HG03097 (cell line): Measurements from ENCODE around the gene CFAP161.
"Not testable (repeated sequence)": the region's sequence is repeated elsewhere in the genome, so short reads cannot be mapped to it uniquely, and the experiment has no call there.

ENCODE experiments used
- ATAC-seq: cut with Tn5 transposase; IDR thresholded peaks from one replicate; pipeline ENCODE4 v1.9.1; 2021; ENCODE audit not compliant: unreplicated experiment, low FRiP score

Gene CFAP161

DNA sequence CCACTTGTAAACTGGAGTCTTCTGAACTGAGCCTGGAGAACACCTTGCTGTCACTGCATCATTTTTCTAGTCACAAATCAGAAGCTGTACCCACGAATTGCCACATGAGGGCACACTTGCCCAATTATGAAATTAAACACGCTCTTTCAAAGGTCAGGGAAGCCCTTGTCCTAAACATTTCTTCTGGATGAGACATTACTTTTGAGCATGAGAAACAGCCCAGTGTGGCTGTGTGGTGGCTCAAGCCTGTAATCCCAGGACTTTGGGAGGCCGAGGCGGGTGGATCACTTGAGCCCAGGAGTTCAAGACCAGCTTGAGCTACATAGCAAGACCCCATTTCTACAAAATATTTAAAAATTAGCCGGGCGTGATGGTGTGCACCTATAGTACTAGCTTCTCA is 27.5 kb upstream of the CFAP161 start:
- no peak for ATAC-seq

DNA sequence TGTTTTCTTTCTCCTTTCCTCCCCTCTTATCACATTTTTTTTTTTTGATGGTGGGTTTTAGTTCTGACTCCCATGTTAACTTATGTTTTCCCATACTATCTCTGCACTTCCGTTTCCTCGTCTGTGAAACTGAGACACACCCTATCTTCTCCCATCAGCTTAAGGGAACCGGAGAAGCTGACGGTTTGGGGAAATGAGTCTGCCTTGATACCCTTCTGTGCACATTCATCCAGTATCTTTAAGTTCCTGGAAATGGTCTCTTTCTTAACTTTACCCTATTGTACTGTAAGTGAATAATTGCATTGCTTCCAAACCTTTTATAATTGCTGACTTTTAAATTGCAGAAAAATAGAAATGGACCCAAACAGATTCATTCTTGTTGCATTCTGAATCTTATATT is 26.2 kb upstream of the CFAP161 start:
- no peak for ATAC-seq

DNA sequence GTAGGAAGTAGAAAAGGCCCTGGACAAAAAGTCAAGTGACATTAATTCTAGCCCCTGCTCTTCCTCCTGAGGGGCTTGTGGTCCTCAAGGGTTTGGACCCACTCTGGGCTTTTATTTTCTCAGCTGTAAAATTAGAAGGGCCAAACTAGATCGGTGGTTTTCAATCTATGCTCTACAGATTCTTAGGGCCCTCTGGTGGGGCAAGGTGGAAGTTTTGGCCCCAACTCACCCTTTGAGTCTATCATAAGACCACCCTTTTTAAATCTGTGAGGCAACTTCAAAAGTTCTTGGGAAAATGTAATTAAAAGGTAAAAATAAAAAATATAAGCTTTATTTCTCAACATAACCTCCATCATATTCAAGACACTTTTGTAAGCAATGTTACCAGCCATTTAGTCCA is 25.6 kb upstream of the CFAP161 start:
- no peak for ATAC-seq

DNA sequence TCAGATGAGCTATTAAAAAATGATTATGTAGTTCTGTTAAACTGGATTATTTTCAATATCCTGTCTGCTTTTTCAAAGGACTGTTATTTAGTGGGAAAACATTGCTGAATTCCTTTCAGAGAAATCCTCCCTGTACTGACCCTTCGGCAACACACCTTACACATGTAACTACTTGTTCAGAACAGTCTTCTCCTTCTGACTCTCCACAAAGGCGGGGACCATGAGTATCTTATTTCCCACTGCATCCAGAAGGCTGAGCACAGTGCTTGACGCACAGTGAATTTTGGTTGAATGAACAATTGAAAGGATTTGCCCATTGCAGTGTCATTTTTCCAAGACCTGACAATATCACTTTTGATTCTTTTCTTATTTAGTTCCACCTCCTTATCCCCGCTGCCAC is 23.1 kb upstream of the CFAP161 start:
- no peak for ATAC-seq

DNA sequence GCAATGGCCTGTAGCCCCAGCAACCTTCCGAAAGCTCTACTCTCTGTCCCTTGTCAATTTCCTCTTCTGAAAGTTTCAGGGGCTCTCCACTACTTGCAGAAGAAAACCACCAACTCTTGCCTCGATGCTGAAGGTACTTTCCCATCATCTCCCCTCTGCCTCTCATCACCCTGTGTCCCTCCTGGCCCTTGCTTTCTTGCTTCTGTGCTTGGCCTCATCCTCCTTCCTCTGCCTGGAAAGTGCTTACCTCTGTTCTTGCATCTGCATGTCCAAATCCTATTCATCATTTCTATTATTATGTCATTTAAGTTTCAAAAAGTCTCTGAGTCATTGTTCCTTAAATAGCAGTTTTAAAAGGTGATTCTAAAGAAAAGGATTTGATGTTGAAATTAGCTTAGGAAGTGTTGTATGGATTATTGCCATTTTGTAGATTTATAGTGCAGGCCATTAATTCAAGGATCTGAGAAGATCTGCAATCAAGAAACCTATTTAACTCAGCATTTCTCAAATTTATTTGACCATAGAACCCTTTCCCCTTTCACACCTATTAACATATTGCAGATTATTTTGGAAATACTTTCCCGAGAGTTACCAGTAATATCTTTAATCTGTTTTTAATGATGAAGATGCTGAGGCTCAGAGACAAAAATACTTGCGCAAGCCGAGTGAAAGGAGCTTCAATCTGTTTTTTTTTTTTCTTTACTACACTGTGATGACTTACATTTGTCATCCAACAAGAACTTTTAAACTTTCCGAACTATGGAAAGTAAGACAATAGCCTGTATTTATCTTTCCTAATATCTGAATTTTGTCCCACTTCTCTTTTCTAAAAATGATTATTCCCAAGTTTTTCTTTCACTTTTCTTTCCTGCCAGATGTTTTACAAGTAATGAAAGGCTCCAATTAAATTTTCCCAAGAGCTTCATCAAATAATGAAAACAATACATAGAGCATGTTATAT is 22.3 kb upstream of the CFAP161 start:
- peak; percentile 63 for ATAC-seq

DNA sequence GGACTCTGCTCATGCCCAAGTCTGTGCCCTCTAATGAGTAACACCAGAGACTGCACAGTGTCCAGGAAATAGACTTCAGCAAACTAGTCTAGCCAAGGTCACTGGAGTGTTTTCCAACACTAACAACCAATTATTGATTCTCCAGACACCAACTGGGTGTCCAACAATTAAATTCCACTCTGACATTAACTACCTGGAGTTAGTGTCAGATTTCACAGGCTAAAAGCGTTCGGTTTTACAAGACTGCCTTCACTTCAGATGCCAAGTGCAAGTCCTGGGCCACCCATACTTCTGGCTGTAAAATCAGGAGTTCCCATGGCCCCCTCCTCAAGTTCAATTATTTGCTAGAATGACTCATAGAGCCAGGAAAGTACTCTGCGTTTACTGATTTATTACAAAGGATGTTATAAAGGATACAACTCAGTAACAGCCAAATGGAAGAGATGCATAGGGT is 20.8 kb upstream of the CFAP161 start:
- no peak for ATAC-seq

DNA sequence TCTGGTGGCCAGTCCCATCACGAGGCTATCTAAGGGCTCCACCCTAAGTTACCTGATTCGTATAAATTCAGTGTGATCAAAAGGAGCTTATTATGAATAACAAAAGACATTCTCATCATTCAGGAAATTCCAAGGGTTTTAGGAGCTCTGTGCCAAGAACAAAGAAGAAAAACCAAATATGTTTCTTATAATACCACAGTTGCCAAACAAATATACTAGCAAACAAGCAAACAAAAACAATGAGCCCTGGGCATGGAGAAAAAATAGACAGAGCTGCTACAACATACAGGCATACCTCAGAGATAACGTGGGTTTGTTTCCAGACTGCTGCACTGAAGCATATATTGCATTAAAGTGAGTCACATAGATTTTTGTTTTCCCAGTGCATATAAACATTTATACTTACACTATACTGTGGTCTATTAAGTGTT is 20.2 kb upstream of the CFAP161 start:
- no peak for ATAC-seq

DNA sequence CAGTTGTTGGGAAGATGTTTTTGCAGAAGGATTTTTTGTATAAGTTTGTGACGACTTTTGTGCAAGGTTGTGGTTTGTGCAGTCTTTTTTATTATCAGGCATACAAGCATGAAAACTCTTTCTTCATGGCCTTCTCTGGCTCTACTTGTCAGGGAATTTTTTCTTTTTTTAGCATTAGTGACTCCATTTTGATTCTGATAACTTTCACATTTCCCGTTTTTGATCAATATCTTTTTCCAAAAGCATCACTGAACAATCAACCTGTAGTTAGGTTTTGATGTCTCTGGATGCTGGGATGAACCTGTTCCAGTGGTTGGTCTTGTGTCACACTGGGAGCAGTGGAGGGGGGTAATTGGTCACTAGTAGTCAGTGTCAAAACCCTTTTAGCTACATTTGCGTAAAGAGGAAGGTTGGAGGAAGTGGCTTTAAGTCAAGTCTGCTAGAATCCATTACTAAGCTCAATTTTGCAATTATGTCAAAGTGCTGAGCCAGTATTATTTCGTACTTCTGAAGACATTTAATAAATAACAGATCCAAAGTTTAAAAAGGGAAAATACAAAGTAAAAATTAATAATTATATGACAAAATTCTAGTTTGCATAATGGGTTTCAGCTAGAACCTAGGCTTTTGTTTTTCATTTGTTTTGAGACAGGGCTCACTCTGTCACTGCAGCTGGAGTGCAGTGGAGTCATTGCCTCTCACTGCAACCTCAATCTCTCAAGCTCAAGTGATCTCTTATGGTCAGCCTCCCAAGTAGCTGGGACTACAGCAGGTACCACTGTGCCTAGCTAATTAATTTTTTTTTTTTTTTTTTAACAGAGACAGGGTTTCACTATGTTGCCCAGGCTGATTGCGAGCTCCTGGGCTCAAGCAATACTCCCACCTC is 18.8 kb upstream of the CFAP161 start:
- no peak for ATAC-seq

DNA sequence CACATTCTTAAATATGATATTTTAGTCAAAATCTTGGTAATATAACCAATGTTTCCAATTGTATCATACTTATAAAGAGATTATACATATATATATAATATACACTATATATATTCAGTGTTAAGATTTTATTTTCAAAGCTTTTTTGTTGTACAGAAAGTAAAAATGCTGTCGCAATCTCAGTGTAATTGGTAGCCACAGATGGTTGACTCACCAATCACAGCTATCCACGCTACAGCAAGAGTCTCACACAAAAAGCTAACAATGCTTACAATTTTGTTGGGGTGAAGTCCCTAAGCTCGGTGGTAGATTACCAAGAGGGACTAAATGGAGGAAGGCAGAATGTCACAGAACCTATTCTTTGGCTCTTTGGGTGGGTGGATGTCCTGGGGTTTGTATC is 16.9 kb upstream of the CFAP161 start:
- ATAC-seq = no peak

DNA sequence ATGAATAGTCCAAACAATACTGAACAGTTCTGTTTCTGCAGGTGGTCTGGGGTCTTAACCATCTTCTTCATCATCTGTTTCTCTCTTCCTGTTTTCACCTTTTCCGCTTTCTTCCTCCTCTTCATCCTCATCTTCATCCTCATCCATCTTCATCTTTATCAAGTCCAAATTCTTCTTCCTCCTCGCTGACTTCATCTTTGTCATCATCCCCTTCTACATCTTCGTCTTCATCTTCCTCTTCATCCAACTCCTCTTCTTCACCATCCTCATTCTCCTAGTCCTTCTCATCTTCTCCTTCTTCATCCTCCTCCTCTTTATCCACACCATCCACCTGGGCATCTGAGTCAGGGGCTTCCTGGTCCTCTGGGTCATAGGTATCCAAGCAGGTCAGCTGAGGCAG is 16.5 kb upstream of the CFAP161 start:
- no peak for ATAC-seq

DNA sequence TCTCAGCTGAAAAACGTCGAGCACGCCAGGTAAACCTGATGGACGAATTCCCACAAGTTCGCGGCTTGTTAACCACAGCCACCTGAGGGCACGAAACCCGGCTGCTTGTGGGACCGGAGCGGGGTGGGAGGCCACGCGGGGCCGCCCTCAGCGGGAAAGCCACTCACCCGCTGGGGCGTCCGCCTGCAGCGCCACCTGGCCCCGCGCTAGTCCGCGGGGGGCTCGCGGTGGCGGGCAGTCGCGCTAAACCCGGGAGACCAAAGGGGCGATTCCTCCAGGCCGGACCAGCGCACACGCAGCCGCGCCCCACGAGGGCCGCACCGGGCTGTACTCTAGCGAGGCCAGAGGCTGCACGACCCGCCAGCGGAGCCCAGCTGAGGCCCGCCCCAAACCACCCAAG is 15.7 kb upstream of the CFAP161 start:
- no peak for ATAC-seq

DNA sequence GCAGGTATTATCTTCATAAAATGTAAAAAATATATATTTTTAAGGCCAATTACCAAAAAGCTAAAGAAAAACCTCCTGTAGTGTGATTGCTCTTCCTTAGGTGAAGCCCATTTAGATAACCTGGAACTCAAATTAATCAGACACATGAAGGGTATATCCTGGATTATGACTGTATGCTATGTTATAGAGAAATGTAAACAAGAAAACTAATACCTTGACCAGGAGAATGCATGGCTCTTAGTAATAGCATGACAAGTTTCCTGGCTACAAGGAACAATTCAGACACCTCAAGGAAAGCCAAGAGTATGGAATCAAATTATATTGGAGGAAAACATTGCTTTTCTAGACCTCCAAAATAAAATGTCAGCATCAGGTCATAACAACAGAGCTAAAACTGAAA is 14.0 kb upstream of the CFAP161 start:
- ATAC-seq = no peak

DNA sequence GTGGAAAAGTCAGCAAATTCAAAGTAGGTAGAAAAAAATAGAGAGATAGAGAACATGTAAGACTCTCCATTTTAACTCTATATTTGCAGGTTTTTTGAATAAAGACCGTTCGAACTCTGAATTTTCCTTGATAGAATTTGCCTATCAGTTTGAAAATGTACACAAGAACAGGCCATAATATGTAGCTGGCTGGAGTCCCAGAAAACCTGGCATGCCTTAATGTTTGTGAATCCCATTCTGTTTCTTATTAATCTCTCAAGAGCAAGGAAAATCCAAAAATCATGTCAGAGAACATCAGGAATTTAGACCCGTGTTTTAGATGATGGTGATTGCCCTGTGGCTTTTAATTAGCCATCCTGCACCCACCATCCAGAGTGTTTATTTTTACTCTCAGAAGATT is 7.2 kb upstream of the CFAP161 start:
- no peak for ATAC-seq

DNA sequence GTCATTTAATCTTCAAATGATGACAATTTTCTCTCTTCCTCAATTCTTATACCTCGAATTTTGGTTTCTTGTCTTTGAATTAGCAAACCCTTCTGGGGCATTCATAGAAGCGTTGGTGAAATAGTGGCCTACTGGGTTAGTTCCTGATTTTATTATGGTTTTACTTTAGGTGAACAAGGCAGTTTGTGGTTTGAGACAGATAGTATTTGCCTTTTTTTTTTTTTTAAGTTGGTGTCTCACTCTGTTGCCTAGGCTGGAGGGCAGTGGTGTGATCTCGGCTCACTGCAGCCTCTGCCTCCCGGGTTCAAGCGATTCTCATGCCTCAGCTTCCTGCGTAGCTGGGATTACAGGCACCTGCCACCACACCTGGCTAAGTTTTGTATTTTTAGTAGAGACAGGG is 7.4 kb downstream of the CFAP161 start:
- not testable (repeated sequence) for ATAC-seq

DNA sequence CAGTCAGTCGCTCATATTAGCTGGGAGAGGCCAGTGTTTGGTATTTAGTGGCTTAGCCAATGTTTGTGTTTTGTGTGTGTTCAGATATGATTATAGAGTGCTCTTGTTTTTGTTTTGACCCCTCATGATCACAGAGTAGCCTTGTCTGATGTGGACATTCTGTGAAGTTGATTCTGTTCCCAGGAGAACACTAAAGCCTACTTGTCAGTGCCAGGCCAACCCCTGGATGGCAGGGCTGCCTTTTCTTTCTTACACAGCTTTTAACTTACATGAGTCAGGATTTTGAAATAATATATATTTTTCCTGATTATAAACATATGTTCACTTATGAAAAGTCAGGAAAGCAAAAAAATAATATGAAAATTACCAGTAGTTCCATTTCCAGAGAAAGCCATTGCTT is 11.9 kb downstream of the CFAP161 start:
- ATAC-seq = no peak

DNA sequence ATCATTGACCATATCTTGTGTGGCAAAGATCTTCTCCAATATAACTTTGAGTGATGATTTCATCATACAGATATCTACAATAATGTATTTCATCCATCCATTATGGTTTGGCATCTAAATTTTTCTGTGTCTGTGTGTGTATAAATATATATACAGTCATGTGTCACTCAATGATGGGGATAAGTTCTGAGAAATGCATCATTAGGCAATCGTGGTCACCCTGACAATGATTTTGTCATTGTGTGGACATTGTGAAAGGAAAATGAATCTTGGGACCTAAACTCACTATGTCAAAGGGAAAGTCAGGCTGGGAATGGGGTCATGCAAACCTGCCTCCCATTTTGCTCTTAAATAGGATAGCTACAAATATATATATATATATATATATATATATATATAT is 12.4 kb downstream of the CFAP161 start:
- no peak for ATAC-seq

DNA sequence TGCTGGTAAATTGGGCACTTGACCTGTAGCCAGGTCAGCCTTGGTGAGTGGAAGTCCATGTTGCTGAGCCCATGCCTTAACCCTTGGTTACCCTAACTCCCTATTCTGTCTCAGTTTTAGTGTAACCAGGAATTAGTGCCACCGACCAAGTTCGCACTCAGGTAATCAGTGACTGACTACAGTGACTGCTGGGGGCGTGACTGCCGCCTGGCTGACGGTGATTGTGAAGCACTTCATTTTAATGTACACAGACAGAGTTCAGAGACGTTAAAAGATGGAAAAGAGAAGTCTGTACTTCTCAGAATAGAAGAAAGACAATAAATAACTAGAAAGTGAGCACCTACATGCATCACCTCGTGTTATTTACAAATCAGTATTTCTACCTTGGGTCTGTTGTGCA is 17.3 kb downstream of the CFAP161 start:
- no peak for ATAC-seq

DNA sequence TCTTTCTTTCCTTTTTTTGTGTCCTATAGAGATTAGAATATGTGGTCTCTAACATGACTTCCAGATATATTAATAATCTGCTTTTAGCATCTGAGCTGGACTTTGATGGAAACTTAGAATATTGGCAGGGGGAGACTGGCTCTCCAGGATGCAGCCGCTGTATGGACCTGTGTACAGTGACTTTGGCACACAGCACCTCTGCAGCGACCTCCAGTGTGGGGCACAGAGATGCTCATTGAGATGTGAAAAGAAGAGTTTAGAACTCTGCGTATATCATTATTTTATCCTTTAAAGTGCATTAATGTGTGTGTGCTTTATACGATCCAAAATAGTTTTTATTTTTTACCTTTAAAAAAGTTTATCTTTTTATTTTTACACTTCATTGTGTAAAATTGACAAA is 18.3 kb downstream of the CFAP161 start:
- no peak for ATAC-seq

DNA sequence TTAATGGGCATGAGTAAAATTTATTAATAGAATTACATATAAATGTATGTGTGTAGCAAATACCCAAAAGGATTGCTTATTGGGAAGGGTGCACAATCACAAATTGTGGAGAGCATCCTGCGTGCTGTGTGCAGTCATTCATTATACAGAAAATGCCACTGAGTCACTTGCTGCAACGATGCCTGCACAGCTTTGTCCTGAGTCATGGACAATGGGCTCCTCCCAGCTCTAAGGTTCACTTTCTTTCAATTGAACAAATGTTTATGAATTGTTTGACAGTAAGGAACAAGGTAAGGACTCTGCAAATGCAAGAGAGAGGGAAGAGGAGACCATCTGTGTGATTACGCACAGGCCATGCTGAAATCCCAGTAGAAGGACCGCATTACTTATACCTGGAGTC is 18.7 kb downstream of the CFAP161 start:
- no peak for ATAC-seq

DNA sequence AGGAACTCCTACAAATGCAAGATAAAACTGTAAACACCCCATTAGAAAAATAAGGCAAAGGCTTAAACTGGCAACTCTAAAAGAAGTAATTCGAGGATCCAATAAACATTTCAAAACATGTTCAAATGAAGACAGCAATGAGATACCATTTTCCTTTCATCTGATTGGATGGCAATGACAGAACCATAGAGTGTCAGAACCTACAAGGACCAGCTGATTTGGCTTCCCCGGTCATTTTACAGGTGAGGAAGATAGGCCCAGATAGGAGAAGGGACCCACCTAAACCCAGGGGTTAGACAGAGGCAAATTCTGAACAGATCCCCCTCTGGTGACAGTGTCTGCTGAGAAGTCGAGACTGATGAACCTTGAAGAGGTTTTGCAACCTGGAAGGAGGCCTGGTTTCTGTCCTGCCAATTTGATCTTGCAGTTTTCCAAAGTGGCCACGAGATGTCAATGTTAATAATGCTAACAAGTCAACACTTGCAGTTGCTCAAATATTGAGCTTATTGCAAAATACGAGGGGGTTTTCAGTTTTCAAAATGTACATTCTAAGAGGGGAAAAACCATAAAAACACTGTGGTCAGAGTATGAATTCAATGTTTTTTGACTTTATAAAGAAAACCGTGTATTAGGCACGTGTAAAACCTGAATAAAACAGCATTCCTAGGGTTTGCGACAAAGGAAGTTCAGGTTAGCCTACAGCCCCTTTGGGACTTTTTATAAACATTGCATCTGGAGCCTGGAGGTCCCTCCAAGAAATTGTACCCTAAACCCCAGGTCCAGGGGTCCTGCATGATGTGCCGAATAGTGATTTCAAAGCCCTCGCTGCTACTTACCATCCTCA is 21.5 kb downstream of the CFAP161 start:
- ATAC-seq = no peak

DNA sequence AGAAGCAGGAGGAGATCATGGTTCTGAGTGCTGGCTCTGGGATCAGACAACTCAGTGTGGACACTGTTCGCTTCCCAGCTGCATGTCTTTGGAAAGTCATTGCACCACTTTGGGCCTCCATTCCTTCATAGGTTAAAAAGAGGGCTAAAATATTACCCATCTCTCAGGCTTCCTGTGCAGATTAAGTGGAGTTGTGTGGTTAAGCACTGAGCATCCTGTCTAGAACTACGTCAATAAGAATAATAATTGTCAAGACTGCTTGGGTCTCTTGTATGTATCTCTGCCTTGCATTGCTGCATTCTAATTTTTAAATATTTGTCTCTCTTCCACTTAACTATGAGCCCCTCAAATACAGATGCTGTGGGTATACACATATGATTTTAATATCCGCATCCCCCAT is 22.3 kb downstream of the CFAP161 start:
- ATAC-seq = no peak
